NCI-H2196 treated with DMSO at 0.1 percent for 48 hours (cell line): Measurements from ENCODE around the gene SLC36A2.

Experiments
- DNase-seq: peaks from one replicate; lab custom pipeline; 2025; ENCODE audit not compliant: unreplicated experiment; lab: John Stamatoyannopoulos, UW

SLC36A2 gene

GRCh38 chr5:151284392-151284967 lies 62.9 kb downstream of the SLC36A2 start:
- DNase-seq, result no peak

- DNase-seq, result no peak
Observed at GRCh38 chr5:151283120-151283825, 64.1 kb downstream of the SLC36A2 start.

GRCh38 chr5:151281001-151281639 lies 66.2 kb downstream of the SLC36A2 start:
- DNase-seq, result no peak

DNA sequence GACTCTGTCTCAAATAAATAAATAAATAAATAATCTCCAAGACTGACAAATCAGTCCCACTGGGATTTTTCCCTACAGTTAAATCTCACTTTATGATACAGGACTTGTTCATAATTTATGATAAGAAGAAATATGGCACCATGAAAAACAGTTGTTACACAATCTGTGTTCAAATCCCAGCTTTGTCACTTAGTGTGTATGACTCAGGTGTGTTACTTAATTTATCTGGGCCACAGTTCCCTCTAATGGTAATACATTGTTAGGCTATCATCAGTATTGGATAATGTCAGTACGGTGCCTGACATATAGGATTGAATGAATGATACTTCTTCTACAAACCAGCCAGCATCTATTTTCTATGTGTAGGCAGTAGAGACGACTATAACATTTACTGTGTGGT lies 66.9 kb downstream of the SLC36A2 start:
- no peak for DNase-seq

GRCh38 chr5:151278845-151279244 lies 68.5 kb downstream of the SLC36A2 start:
- DNase-seq, result no peak

GRCh38 chr5:151275803-151276202 lies 71.6 kb downstream of the SLC36A2 start:
- DNase-seq, result no peak

GRCh38 chr5:151274666-151275065 lies 72.7 kb downstream of the SLC36A2 start:
- no peak for DNase-seq

DNA sequence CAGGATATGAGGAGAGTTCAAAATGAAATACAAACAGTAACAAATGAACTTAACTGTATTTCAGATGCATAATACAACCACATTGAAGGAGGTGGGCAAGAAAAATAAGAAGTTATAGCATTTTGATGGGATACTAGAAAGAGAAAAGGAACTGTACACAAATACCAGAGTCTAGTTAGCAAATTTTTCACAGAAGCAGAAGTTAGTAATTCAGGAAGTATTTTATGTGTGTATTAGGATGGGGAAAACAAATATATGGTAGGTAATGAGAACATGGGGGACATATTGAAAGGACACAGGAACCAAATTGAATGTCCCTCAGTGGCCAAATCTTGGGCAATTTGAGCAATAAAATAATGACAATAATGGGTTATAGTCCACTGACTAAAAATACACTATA lies 76.0 kb downstream of the SLC36A2 start:
- DNase-seq, result no peak

- DNase-seq, result no peak
Observed at GRCh38 chr5:151270599-151270998, 76.8 kb downstream of the SLC36A2 start.

DNA sequence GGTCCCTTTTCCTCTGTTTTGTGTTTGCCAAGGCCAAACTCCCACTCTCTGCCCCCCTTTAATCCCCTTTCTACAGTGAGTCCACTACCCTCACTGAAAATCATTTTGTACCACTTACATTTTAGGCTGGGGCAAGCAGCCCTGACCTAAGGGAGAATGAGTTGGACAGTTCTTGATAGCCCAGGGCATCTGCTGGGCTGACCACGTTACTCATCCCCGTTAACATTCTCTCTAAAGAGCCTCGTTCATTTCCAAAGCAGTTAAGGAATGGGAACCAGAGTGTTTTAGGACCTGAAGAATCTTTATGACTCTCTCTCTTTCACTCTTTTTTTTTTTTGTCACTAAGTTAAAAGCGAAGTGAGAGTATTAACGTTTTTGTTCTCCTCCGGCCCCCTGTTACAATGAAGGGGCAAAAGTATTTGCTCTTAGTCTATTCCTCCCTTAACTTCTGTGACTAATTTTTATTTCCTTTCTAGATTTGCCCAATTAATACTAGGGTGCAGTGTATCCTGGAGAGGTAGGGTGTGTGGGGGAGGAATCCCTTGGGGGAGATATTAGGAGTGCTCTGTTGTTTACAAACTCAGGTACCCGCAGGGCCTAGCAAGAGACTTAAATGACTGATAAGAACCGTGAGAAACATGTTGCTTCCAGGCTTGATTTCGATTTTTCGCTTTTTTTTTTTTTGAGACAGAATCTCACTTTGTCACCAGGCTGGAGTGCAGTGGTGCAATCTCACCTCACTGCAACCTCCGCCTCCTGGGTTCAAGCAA lies 79.7 kb downstream of the SLC36A2 start:
- DNase-seq, result no peak
